WI38 (cell line): Measurements from ENCODE around the gene NEXN.

Source experiments
- H3K4me3 ChIP-seq: 2 replicates; pipeline ENCODE4 v1.5.1; 2011; ENCODE audit warnings: low read depth, mild to moderate bottlenecking, control low read depth, low read length
- TF ChIP-seq, protein P1 (sequence below): IDR thresholded peaks from 2 replicates; pipeline ENCODE4 v1.5.1; 2012; ENCODE audit warnings: low read depth, mild to moderate bottlenecking, control low read depth, low read length

NEXN gene

DNA sequence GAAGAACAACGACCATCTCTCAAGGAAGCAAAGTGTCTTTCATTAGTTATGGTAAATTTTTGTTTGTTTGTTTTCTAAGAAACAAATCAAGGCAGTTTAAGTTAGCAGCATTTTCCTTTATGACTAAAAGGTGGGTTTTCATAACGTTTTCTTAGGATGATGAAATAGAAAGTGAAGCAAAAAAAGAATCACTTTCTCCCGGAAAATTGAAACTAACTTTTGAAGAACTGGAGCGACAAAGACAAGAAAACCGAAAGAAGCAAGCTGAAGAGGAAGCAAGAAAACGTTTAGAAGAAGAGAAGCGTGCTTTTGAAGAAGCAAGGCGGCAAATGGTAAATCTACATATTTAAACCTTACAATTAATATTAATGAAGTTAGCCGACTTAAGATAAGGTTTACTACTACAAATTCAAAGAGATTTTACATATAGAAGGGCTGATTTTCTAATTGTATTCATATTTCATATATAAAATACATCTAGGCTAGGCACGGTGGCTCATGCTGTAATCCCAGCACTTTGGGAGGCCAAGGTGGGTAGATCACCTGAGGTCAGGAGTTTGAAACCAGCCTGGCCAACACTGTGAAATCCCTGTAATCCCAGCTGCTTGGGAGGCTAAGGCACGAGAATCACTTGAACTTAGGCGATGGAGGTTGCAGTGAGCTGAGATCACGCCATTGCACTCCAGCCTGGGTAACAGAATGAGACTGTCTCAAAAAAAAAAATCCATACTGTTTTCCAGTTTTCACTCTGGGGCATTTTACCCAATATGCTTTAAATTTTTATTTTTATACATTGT is 38.3 kb downstream of the NEXN start:
- H3K4me3 ChIP-seq: no peak overlapping the region
- TF ChIP-seq, protein P1, sequence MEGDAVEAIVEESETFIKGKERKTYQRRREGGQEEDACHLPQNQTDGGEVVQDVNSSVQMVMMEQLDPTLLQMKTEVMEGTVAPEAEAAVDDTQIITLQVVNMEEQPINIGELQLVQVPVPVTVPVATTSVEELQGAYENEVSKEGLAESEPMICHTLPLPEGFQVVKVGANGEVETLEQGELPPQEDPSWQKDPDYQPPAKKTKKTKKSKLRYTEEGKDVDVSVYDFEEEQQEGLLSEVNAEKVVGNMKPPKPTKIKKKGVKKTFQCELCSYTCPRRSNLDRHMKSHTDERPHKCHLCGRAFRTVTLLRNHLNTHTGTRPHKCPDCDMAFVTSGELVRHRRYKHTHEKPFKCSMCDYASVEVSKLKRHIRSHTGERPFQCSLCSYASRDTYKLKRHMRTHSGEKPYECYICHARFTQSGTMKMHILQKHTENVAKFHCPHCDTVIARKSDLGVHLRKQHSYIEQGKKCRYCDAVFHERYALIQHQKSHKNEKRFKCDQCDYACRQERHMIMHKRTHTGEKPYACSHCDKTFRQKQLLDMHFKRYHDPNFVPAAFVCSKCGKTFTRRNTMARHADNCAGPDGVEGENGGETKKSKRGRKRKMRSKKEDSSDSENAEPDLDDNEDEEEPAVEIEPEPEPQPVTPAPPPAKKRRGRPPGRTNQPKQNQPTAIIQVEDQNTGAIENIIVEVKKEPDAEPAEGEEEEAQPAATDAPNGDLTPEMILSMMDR: no peak

DNA sequence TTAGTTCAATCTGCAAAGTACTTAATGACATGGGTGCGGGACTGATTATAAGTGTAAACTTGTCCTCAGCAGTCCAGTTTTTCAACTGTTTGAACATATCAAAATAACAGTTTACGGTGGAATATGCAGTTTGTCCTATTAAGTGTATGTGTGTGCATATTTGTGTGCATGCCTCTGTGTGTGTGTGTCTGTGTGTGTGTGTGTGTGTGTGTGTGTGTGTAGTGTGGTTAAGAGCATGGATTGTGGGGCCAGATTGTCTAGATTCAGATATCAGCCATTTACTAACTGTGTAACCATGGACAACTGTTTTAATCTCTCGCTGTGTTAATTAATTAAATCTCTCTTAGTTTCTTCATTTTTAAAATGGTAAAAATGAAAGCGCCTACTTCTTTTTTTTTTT is 39.0 kb downstream of the NEXN start:
- TF ChIP-seq, protein P1: no peak
- no peak overlapping the region for H3K4me3 ChIP-seq

DNA sequence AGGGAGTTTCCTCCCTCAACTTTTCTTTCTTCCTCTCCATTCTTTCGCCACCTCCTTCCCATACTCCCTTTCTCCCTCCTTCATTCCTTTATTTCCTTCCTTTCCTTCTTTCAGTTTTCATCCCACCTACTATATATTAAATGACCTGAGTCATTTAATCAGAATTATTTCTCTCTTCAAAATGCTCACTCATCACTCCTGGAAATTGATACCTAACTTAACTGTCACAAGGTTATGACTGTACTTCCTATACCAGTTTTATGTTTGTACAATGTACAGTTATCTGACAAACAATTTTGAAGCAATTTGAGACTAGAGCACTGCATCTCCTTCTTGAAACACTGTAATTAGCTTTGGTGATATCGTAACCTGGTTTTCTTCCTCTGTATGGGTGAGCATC is 41.4 kb downstream of the NEXN start:
- no peak overlapping the region for H3K4me3 ChIP-seq
- TF ChIP-seq, protein P1: no peak

DNA sequence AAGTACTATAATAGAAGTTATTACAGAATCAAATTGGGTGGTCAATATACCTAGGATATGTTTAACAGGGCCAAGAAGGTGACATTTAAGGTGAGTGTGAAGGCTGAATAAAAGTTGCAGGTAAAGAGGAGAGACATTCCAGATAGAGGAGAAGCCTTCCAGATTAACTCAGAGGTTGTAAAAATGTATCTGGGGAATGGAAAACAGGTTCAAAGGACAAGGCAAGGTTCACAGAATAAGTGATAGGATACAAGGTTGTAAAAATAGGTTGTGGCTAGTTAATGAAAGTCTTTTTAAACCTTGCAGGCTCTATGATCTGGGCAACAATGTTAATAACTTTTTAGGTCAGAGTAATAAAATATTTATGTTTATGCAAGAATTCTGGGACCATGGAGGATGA is 50.2 kb downstream of the NEXN start:
- TF ChIP-seq, protein P1: no peak
- no peak overlapping the region for H3K4me3 ChIP-seq

DNA sequence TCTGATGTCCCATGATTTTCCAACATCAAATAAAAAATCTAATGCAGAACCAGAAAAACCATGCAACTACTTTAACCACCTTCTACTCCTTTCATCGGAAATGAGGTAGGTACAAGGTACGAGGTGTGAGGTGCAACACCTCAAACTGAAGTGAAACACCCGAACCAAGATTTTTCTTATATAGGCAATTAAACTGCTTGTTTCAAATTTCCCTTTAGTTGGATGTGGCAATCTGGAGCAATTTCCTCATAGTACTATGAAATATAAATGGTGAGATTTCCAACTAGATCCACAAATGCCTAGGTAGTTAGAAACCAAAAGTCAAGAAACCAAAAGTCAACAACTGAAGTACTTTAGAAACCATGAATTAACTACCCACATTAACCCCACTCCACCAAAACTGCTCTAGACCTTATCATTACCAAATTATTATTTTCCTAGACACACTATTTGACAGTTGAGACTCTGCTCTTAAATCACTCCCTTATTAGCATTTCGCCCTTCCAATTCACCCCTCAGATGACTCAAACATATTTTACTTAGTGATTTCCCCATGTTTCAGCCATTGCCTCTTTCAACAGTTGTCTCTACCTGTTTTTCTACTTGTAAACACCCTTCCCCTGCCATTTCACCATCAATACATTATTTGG is 52.6 kb downstream of the NEXN start:
- TF ChIP-seq, protein P1: no peak
- no peak overlapping the region for H3K4me3 ChIP-seq

DNA sequence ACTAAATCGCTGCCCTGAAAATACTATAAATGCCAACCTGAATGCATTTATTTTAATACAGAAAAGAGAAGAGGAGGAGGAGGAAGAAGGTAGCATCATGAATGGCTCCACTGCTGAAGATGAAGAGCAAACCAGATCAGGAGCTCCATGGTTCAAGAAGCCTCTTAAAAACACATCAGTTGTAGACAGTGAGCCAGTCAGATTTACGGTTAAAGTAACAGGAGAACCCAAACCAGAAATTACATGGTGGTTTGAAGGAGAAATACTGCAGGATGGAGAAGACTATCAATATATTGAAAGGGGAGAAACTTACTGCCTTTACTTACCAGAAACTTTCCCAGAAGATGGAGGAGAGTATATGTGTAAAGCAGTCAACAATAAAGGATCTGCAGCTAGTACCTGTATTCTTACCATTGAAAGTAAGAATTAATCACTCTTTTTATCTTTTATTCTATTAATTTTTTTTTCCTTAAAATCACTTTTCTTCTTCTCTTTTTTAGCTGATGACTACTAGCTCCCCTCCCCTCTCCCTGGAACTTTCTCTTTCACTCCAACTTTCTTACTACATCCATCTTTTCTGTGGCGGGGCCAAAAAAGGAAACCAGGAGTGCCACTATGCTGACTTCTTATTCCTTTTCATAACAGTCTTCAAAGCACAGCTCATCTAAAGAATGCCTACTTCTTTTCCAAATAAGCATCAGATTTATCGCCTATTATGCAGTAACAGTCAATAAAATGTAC is 54.1 kb downstream of the NEXN start:
- TF ChIP-seq, protein P1: no peak

DNA sequence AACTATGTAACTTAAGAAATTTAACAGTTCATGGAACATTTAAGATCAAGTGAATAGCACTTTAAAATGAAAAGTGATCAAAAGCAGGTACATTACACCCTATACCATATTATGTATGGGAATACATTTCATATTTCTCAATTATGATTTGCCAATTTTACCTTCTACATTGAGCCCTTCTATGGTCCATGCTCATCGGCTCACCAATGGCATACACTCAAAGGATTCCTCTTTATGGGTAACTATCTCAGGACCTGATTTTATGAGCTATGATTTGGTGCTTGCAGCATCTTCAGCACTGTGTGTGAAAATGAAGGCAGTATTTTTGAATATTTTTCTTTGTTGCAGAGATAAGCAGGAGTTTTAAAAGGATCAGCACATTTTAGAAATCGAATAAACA is 56.9 kb downstream of the NEXN start:
- TF ChIP-seq, protein P1: no peak
- no peak overlapping the region for H3K4me3 ChIP-seq

More for the DNA sequence above, 54.1 kb downstream of the NEXN start:
- no peak overlapping the region for H3K4me3 ChIP-seq
